ENCODE measurements around the gene ZC3H6.
"Not testable (repeated sequence)": the region's sequence is repeated elsewhere in the genome, so short reads cannot be mapped to it uniquely, and the experiment has no call there.

Gene ZC3H6

GRCh38 chr2:112332123-112332696 lies 56.8 kb downstream of the ZC3H6 start:
- DNase-seq = no peak

GRCh38 chr2:112335600-112335999 lies 60.2 kb downstream of the ZC3H6 start:
- no peak for DNase-seq

GRCh38 chr2:112339986-112340385 lies 64.6 kb downstream of the ZC3H6 start:
- DNase-seq = no peak

GRCh38 chr2:112340475-112341267 lies 65.3 kb downstream of the ZC3H6 start:
- no peak for DNase-seq

GRCh38 chr2:112342067-112342550 lies 66.7 kb downstream of the ZC3H6 start:
- DNase-seq = no peak

GRCh38 chr2:112343827-112344585 lies 68.6 kb downstream of the ZC3H6 start:
- no peak for DNase-seq

GRCh38 chr2:112345030-112346027 lies 69.9 kb downstream of the ZC3H6 start:
- DNase-seq = no peak

GRCh38 chr2:112352292-112352691 lies 76.9 kb downstream of the ZC3H6 start:
- not testable (repeated sequence) for DNase-seq

GRCh38 chr2:112352809-112353603 lies 77.6 kb downstream of the ZC3H6 start:
- not testable (repeated sequence) for DNase-seq

GRCh38 chr2:112354335-112354734 lies 78.9 kb downstream of the ZC3H6 start:
- DNase-seq = not testable (repeated sequence)

GRCh38 chr2:112360055-112360454 lies 84.7 kb downstream of the ZC3H6 start:
- DNase-seq = not testable (repeated sequence)

Measured in stimulated activated naive CD4-positive, alpha-beta T cell treated with Interleukin-2 at 50 U/mL for 16 hours (primary cell).